HepG2 (cell line): ENCODE results near the gene DALRD3. TPM values are rescaled to one million over a fixed set of nuclear protein-coding genes. Genes with fewer than 3 reads are reported as not detected.
A peak's percentile ranks its signal among the peaks of the same experiment; 100 is the strongest.

ENCODE experiments used
- CC2D1A ChIP-seq: sonication (generic); formaldehyde crosslinking; IDR thresholded peaks from 2 replicates; pipeline ENCODE4 v1.8.1; 2023; ENCODE audit warnings: mild to moderate bottlenecking, missing genetic modification reagents
- HHEX ChIP-seq: IDR thresholded peaks from 2 replicates; pipeline ENCODE4 v1.6.1; 2016; ENCODE audit warnings: control low read depth
- MXD3 ChIP-seq: IDR thresholded peaks from 2 replicates; pipeline ENCODE4 v1.6.1; 2016; ENCODE audit warnings: mild to moderate bottlenecking, missing biosample characterization, missing genetic modification reagents
- NFAT5 ChIP-seq: sonication (generic); formaldehyde crosslinking; IDR thresholded peaks from 2 replicates; pipeline ENCODE4 v1.4.0; 2020; ENCODE audit warnings: missing genetic modification reagents
- NR2F1 ChIP-seq, 2 experiments: fragments of 450-650 bp in 1 of 2; formaldehyde crosslinking in 1 of 2; IDR thresholded peaks; 2 replicates each; pipeline versions ENCODE4 v1.5.0 to v1.6.1; 2016 to 2020; ENCODE audit warnings: mild to moderate bottlenecking in 1 of 2, missing compliant biosample characterization in 1 of 2, missing genetic modification reagents in 1 of 2, moderate library complexity in 1 of 2
- PBX2 ChIP-seq: IDR thresholded peaks from 2 replicates; pipeline ENCODE4 v1.6.1; 2016; ENCODE audit warnings: control low read depth
- PCBP2 ChIP-seq: fragments of 200-400 bp; formaldehyde crosslinking; optimal IDR thresholded peaks from 2 replicates; pipeline ENCODE3; 2018; ENCODE audit warnings: low read length, low read depth; ENCODE audit not compliant: poor library complexity, severe bottlenecking
- SAP130 ChIP-seq: IDR thresholded peaks from 2 replicates; pipeline ENCODE4 v1.6.1; 2016; ENCODE audit warnings: low read depth
- TOPORS ChIP-seq: sonication (generic); formaldehyde crosslinking; IDR thresholded peaks from 2 replicates; pipeline ENCODE4 v1.8.0; 2023; ENCODE audit warnings: mild to moderate bottlenecking, missing genetic modification reagents
- ZBTB25 ChIP-seq: IDR thresholded peaks from 2 replicates; pipeline ENCODE4 v1.6.1; 2018; ENCODE audit warnings: missing genetic modification reagents
- ZBTB40 ChIP-seq, 2 experiments: fragments of 450-650 bp in 1 of 2; sonication (generic) in 1 of 2; formaldehyde crosslinking in 1 of 2; IDR thresholded peaks; 2 replicates each; pipeline versions ENCODE4 v1.6.1 to v1.8.0; 2016 to 2022; ENCODE audit warnings: antibody characterized with exemption in 1 of 2, mild to moderate bottlenecking in 1 of 2, missing genetic modification reagents in 1 of 2
- polyA plus RNA-seq, 8 experiments: library from polyadenylated mRNA; depleted of rRNA in 3 of 8; stranded (reverse) in 7 of 8; unstranded in 1 of 8; fragments of >200 nt; fragmentation: Illumina TruSeq in 4 of 8; extraction: Trizol in 4 of 8; gene quantifications; 2 replicates each; pipeline versions ENCODE4 v1.2.1 to v1.2.3, GENCODE V29; 2011 to 2016; ENCODE audit warnings: low read depth in 4 of 8, missing spikeins in 1 of 8, mixed read lengths in 1 of 8; ENCODE audit not compliant: insufficient read depth in 1 of 8
- total RNA-seq, 5 experiments: library from RNA; depleted of rRNA; stranded (reverse); fragments of >200 nt; fragmentation: Illumina TruSeq; extraction: Trizol; gene quantifications; 2 replicates each; pipeline ENCODE4 v1.2.3, GENCODE V29; 2016; ENCODE audit warnings: low read depth in 1 of 5

DALRD3 gene
- total and polyA plus RNA-seq, 2 of the 13 experiments (the other 11 are each of a cell fraction or from before 2014, with no cell fraction given): 19.9 to 36.5 TPM

- no peak for TF ChIP-seq NFAT5
- no peak for TF ChIP-seq ZBTB25 (CRISPR knock-in tag)
- no peak for TF ChIP-seq NR2F1 (CRISPR knock-in tag; IDR thresholded peaks at IDR 0.05)
- TF ChIP-seq CC2D1A (CRISPR knock-in tag): no peak
- TF ChIP-seq PCBP2: no peak
- TF ChIP-seq TOPORS (CRISPR knock-in tag): peak; percentile 93
- no peak for TF ChIP-seq HHEX
- no peak for TF ChIP-seq PBX2 (CRISPR knock-in tag)
- TF ChIP-seq MXD3: peak; percentile 37
- no peak for TF ChIP-seq ZBTB40 (IDR thresholded peaks at IDR 0.05)
- TF ChIP-seq ZBTB40 (CRISPR knock-in tag; IDR thresholded peaks at IDR 0.05): peak; percentile 65; the same call in 1 of the 2 replicates
- peak; percentile 83 for TF ChIP-seq SAP130
Observed at GRCh38 chr3:49017971-49018706, at the start of gene DALRD3 (continued).
